GM12878 (cell line): Measurements from ENCODE around the gene DNASE1L3. TPM values are rescaled to one million over a fixed set of nuclear protein-coding genes. Genes with fewer than 3 reads are reported as not detected.

Source experiments
- ATAC-seq: fragments of 200-7000 bp; cut with Tn5 transposase; 3 replicates; pipeline ENCODE4 v1.9.1; 2020; ENCODE audit warnings: mild to moderate bottlenecking, moderate library complexity
- BruUV-seq: library from RNA; stranded (reverse); fragments of 400-500 nt; replicated peaks from 2 replicates; lab custom pipeline; 2021; lab: Mats Ljungman, UMichigan
- CTCF ChIA-PET: fragments of 300-600 bp; sonication (Branson Sonifier 250); formaldehyde crosslinking; extraction: SDS; loops from one replicate; lab custom pipeline; 2021; ENCODE audit warnings: inconsistent platforms; lab: Yijun Ruan, JAX
- POLR2A ChIA-PET: fragments of 350-600 bp; formaldehyde crosslinking; extraction: SDS; loops from one replicate; lab custom pipeline; 2021; ENCODE audit warnings: inconsistent platforms; lab: Charles Lee
- RAD21 ChIA-PET: fragments of 300-600 bp; sonication (Branson Sonifier 250); formaldehyde crosslinking; loops from one replicate; lab custom pipeline; 2023; ENCODE audit warnings: antibody characterized with exemption; ENCODE audit not compliant: unreplicated experiment; lab: Charles Lee
- SMC1A ChIA-PET: fragments of 300-600 bp; sonication (Branson Sonifier 250); formaldehyde crosslinking; loops from one replicate; lab custom pipeline; 2023; ENCODE audit not compliant: unreplicated experiment, uncharacterized antibody; lab: Charles Lee
- DNase-seq: peaks from one replicate; pipeline ENCODE4 v3.0.0-alpha.2; 2011; ENCODE audit warnings: low read depth, low spot score
- FAIRE-seq: peaks from 3 replicates; lab custom pipeline; 2011; peaks lifted over from hg19 to GRCh38; lab: Jason Lieb, UNC
- H2AFZ ChIP-seq: 2 replicates; pipeline ENCODE4 v1.6.0; 2011; ENCODE audit warnings: low read depth, low read length, control low read depth; ENCODE audit not compliant: control insufficient read depth
- H3K27ac ChIP-seq: 2 replicates; pipeline ENCODE4 v1.5.1; 2011; ENCODE audit warnings: control low read depth; ENCODE audit not compliant: control insufficient read depth, insufficient read depth
- H3K27me3 ChIP-seq, 2 experiments: replicated peaks in 1 of 2; 2 replicates each; pipeline versions ENCODE4 v1.6.0 to v1.6.1; 2011; ENCODE audit warnings: low read length in 1 of 2; ENCODE audit not compliant: control insufficient read depth in 2 of 2, insufficient read depth in 2 of 2
- H3K36me3 ChIP-seq, 2 experiments: 2 replicates each; pipeline ENCODE4 v1.5.1; 2011; ENCODE audit warnings: low read length in 1 of 2; ENCODE audit not compliant: control insufficient read depth in 2 of 2, insufficient read depth in 2 of 2
- H3K4me1 ChIP-seq: 2 replicates; pipeline ENCODE4 v1.6.1; 2011; ENCODE audit warnings: mild to moderate bottlenecking, low read length, moderate library complexity, mixed read lengths; ENCODE audit not compliant: control insufficient read depth, insufficient read depth
- H3K4me2 ChIP-seq: 2 replicates; pipeline ENCODE4 v1.6.0; 2011; ENCODE audit warnings: control low read depth; ENCODE audit not compliant: control insufficient read depth, insufficient read depth
- H3K4me3 ChIP-seq: fragments of 200-600 bp; sonication (generic); 2 replicates; pipeline ENCODE4 v1.5.1; 2016
- H3K79me2 ChIP-seq: 2 replicates; pipeline ENCODE4 v1.6.0; 2011; ENCODE audit warnings: low read length; ENCODE audit not compliant: control insufficient read depth, insufficient read depth
- H3K9ac ChIP-seq: 2 replicates; pipeline ENCODE4 v1.8.0; 2011; ENCODE audit warnings: low read length, control low read depth, mixed read lengths; ENCODE audit not compliant: control insufficient read depth, insufficient read depth
- H3K9me3 ChIP-seq: replicated peaks from 3 replicates; pipeline ENCODE4 v1.5.1; 2011; ENCODE audit warnings: mild to moderate bottlenecking, low read length; ENCODE audit not compliant: control insufficient read depth, insufficient read depth
- H4K20me1 ChIP-seq: 2 replicates; pipeline ENCODE4 v1.6.0; 2011; ENCODE audit not compliant: control insufficient read depth, insufficient read depth
- CEBPB ChIP-seq, 2 experiments: fragments of 150-350 bp in 1 of 2; IDR thresholded peaks; 2 replicates each; pipeline ENCODE4 v1.6.1; 2012 to 2014; ENCODE audit warnings: low read depth in 2 of 2, low read length in 2 of 2, borderline replicate concordance in 1 of 2, inconsistent platforms in 1 of 2
- CUX1 ChIP-seq: IDR thresholded peaks from 2 replicates; pipeline ENCODE4 v1.6.1; 2012; ENCODE audit warnings: improper control_type of control experiment, low read depth, low read length; ENCODE audit not compliant: insufficient replicate concordance
- DPF2 ChIP-seq: fragments of 450-650 bp; IDR thresholded peaks from 2 replicates; pipeline ENCODE4 v1.6.1; 2017; ENCODE audit warnings: mild to moderate bottlenecking
- ESRRA ChIP-seq: IDR thresholded peaks from 2 replicates; pipeline ENCODE4 v1.6.1; 2012; ENCODE audit warnings: mild to moderate bottlenecking, low read length, improper control_type of control experiment
- EZH2 ChIP-seq: IDR thresholded peaks from 2 replicates; pipeline ENCODE4 v1.6.1; 2012; ENCODE audit warnings: low read depth, mild to moderate bottlenecking, control low read depth, inconsistent platforms, low read length, borderline replicate concordance; ENCODE audit not compliant: control insufficient read depth
- GABPA ChIP-seq: IDR thresholded peaks from 2 replicates; pipeline ENCODE4 v1.6.1; 2014; ENCODE audit warnings: antibody characterized with exemption, low read depth, mild to moderate bottlenecking, inconsistent platforms
- IRF4 ChIP-seq: IDR thresholded peaks from 2 replicates; pipeline ENCODE4 v1.6.1; 2011; ENCODE audit warnings: low read depth, low read length
- KAT2A ChIP-seq: conservative IDR thresholded peaks from 2 replicates; pipeline ENCODE4 v1.6.1; 2011; ENCODE audit warnings: low read depth, low read length; ENCODE audit not compliant: control insufficient read depth
- PAX5 ChIP-seq: IDR thresholded peaks from 2 replicates; pipeline ENCODE4 v1.6.1; 2011; ENCODE audit warnings: low read depth, low read length, borderline replicate concordance
- PAX8 ChIP-seq: fragments of 450-650 bp; IDR thresholded peaks from 2 replicates; pipeline ENCODE4 v1.6.1; 2017; ENCODE audit warnings: mild to moderate bottlenecking, moderate library complexity
- POLR2A ChIP-seq: IDR thresholded peaks from 2 replicates; pipeline ENCODE4 v1.6.1; 2011; ENCODE audit warnings: low read depth, mild to moderate bottlenecking, low read length
- RAD21 ChIP-seq: IDR thresholded peaks from 2 replicates; pipeline ENCODE4 v1.6.1; 2011; ENCODE audit warnings: mild to moderate bottlenecking, low read depth, low read length, moderate library complexity; ENCODE audit not compliant: insufficient read depth
- SIX5 ChIP-seq: IDR thresholded peaks from 2 replicates; pipeline ENCODE4 v1.6.1; 2011; ENCODE audit warnings: mild to moderate bottlenecking, low read depth, low read length, moderate library complexity; ENCODE audit not compliant: severe bottlenecking
- STAT3 ChIP-seq: IDR thresholded peaks from 2 replicates; pipeline ENCODE4 v1.6.1; 2011; ENCODE audit warnings: low read depth, low read length, improper control_type of control experiment
- SUPT20H ChIP-seq: IDR thresholded peaks from 2 replicates; pipeline ENCODE4 v1.6.1; 2011; ENCODE audit warnings: low read depth, mild to moderate bottlenecking, low read length, moderate library complexity, borderline replicate concordance; ENCODE audit not compliant: control insufficient read depth
- ZNF24 ChIP-seq: fragments of 450-650 bp; IDR thresholded peaks from 2 replicates; pipeline ENCODE4 v1.6.1; 2017; ENCODE audit warnings: antibody characterized with exemption, mild to moderate bottlenecking
- ZZZ3 ChIP-seq: IDR thresholded peaks from 2 replicates; pipeline ENCODE4 v1.6.1; 2011; ENCODE audit warnings: low read depth; ENCODE audit not compliant: control insufficient read depth, insufficient read length
- WGBS: methylation state at CpG from one replicate; pipeline ENCODE4 v1.1.6; 2016; ENCODE audit warnings: low lambda C conversion rate; ENCODE audit not compliant: insufficient replicate concordance, insufficient coverage; ENCODE audit errors: missing lambda C conversion rate; 5-methylcytosine and 5-hydroxymethylcytosine counted together
- in situ Hi-C: fragments of 300-500 bp; cut with MboI; formaldehyde crosslinking; loops from 9 replicates; pipeline ENCODE4 v1.14.3; 2018; ENCODE audit warnings: mixed read lengths
- intact Hi-C: fragments of 100-400 bp; cut with micrococcal nuclease; formaldehyde crosslinking; loops from one replicate; pipeline ENCODE4 v1.14.2; 2022; ENCODE audit not compliant: unreplicated experiment
- polyA plus RNA-seq, 11 experiments: library from polyadenylated mRNA; depleted of rRNA in 4 of 11; unstranded in 6 of 11; stranded (reverse) in 5 of 11; fragments of >200 nt; fragmentation: Nextera tagmentation in 4 of 11; fragmentation: Illumina TruSeq in 1 of 11; extraction: Ambion mirVana in 4 of 11; extraction: Trizol in 1 of 11; gene quantifications; 1 replicate in 1 of 11; 2 replicates in 10 of 11; pipeline versions ENCODE4 v1.2.1 to v1.2.3, GENCODE V29; 2011 to 2016; ENCODE audit warnings: inconsistent platforms in 2 of 11, missing spikeins in 2 of 11, low read depth in 1 of 11
- total RNA-seq, 4 experiments: library from RNA; depleted of rRNA in 3 of 4; stranded (reverse); fragments of >200 nt in 3 of 4; fragmentation: Illumina TruSeq in 1 of 4; extraction: Trizol in 1 of 4; gene quantifications; 2 replicates each; pipeline versions ENCODE4 v1.2.1 to v1.2.3, GENCODE V29; 2013 to 2021

DNASE1L3 gene
- total and polyA plus RNA-seq, 10 of the 15 experiments (the other 5 are each of a cell fraction or from before 2014, with no cell fraction given): 3.2 to 72.1 (median 6.3) TPM

- no peak for TF ChIP-seq CUX1
Measured at GRCh38 chr3:58192069-58192468, 18.7 kb downstream of the DNASE1L3 start (continued).

- RAD21 ChIA-PET: interaction anchor here (0.6 to 6.6 kb wide), 6 partner anchors 13 to 109 kb away, joined by 3 to 141 read pairs (median 51); no protein-coding TSS in a partner anchor
- in situ Hi-C loops: no loop called here
Measured at GRCh38 chr3:58191361-58191991, 19.3 kb downstream of the DNASE1L3 start.

More at GRCh38 chr3:58191361-58191991, 19.3 kb downstream of the DNASE1L3 start:
- intact Hi-C loops: no loop called here
- no peak for FAIRE-seq
- no peak overlapping the region for H3K4me3 ChIP-seq
- SMC1A ChIA-PET: interaction anchor here (1.0 to 9.6 kb wide), 9 partner anchors 16 to 180 kb away, joined by 3 to 191 read pairs (median 27); partner anchors contain the start of gene ABHD6
- H4K20me1 ChIP-seq: no peaks in the 10 kb centered on the region
- no peak overlapping the region for H3K4me2 ChIP-seq
- no peak overlapping the region for H3K27ac ChIP-seq
- BruUV-seq: no TSS peak
- no peak for ATAC-seq
- CTCF ChIA-PET: interaction anchor here (2.4 to 25.2 kb wide), 5 partner anchors 12 to 111 kb away, joined by 9 to 655 read pairs (median 61); partner anchors contain the start of genes DNASE1L3, HTD2 and RPP14
- peaks cover 3% of the 10 kb centered on the region; the same call in 1 of the 2 replicates for H3K4me1 ChIP-seq
- H3K9me3 ChIP-seq: peaks cover 19% of the 10 kb centered on the region
- no peaks in the 10 kb centered on the region for H3K79me2 ChIP-seq
- TF ChIP-seq DPF2 (no peak), GABPA (no peak), POLR2A (no peak), CEBPB (IDR thresholded peaks at IDR 0.05; ENCODE audit: borderline replicate concordance in 1 of 2, low read depth in 2 of 2, low read length in 2 of 2) (no peak), ESRRA (no peak), PAX5 (no peak), SIX5 (no peak), RAD21 (no peak), ZZZ3 (no peak), IRF4 (no peak), KAT2A (no peak), EZH2 (no peak), SUPT20H (no peak), STAT3 (no peak), PAX8 (no peak), ZNF24 (no peak)
- TF ChIP-seq, all 136 proteins: peak for 0
- POLR2A ChIA-PET: interaction anchor here (0.6 to 17.1 kb wide), 3 partner anchors 9 to 109 kb away, joined by 3 to 491 read pairs (median 4); partner anchors contain the start of gene DNASE1L3
- WGBS: 58% methylated on average over 10 of the region's 10 CpGs
- Histone ChIP-seq H2AFZ (no peak overlapping the region), H3K36me3 (peaks cover 1 to 6% of the 10 kb centered on the region in 2 experiments; a peak in 2 of 4 replicates), H3K27me3 (no peaks in the 10 kb centered on the region), H3K9ac (no peak overlapping the region)
- DNase-seq: no peak
